ENCODE data around the gene MYO1D.

MYO1D gene

DNA sequence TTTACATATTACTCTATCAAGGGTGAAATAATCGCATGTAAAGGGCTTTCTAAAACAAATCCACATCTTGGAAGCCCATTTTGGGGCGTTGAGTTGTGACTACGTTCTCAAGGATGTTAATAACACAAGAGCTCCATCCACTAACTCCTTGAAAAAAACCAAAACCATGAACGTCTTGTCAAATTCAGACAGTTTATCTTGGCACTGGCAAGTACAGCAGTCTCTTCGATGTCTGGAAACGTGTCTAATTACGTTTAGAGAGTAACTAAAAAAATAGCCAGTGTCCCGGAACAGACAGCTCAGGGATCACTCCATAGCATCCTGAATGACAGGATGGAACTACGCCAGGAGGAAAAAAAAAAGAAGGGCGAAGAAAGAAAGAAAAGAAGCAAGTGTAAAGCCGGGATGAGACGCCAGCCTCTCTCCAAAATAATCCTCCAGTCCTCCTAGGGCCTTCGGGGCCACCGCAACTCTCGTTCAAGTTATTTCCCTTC lies 954 bp downstream of the MYO1D start:
- H3K4me1 Mint-ChIP-seq: peaks cover 19% of the 10 kb centered on the region
- ATAC-seq (no peak), DNase-seq (ENCODE audit: low spot score in 2 of 2) (no peak)
- peak overlapping the region; percentile 86 for H3K4me3 Mint-ChIP-seq
- H3K27ac Mint-ChIP-seq: peak overlapping the region; percentile 55
- no peaks in the 10 kb centered on the region for H3K9me3 Mint-ChIP-seq
- H3K36me3 Mint-ChIP-seq: peaks cover 6% of the 10 kb centered on the region

DNA sequence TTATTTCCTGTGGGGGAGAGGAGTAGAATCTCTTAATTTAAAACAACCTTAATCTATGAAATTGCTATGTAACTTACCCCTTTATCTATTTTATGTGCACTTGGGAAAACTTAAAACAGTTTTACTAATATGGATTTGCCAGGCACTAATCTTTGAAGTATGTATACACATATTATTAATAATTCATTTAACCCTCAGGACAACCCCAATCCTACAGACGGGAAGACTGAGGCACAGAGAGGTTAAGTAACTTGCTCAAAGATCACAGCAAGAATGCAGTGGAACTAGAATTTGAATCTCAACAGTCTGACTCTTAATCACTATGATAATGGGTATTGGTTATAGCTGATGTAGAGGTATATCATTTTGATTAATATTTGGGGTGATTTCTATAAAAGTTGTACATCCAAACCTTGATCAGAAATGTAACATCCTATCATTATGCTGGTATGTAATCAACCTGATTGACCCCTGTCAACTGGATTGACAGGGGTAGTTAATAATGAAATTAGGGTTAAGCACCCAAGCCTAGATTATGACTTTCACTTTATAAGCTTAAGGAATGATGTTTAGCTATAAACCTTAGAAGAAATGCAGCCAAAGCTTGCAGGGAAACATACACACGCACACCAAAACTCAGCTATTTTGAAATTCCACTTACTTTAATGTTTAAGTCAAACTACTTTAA lies 1.6 kb downstream of the MYO1D start:
- no peak for ATAC-seq
- Mint-ChIP-seq H3K9me3 (no peaks in the 10 kb centered on the region), H3K36me3 (peaks cover 6% of the 10 kb centered on the region), H3K27ac (peak overlapping the region; percentile 55), H3K4me1 (peaks cover 14% of the 10 kb centered on the region), H3K4me3 (peak overlapping the region; percentile 86)
- no peak for DNase-seq (ENCODE audit: low spot score in 2 of 2)

DNA sequence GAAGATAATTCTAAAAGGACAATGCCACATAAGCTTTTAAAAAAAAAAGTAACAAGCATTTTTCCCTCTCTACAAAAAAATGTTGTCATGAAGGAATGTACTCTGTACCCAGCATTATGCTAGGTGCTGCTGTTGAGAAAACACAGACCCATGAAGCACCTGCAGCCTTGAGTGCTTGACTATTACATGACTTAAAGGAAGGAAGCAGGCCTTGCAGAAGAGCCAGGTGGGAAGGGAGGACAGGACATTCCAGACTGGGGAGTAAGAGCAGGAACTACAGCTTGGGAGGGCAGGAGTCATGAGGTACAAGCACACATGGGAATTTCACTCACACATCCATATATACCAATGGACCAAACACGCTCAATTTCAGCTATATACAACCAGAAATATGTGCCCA lies 3.8 kb downstream of the MYO1D start:
- Mint-ChIP-seq H3K4me3 (no peak overlapping the region), H3K9me3 (no peaks in the 10 kb centered on the region), H3K4me1 (peaks cover 8% of the 10 kb centered on the region), H3K27ac (no peak overlapping the region), H3K36me3 (peaks cover 6% of the 10 kb centered on the region)
- ATAC-seq (no peak), DNase-seq (ENCODE audit: low spot score in 2 of 2) (no peak)

DNA sequence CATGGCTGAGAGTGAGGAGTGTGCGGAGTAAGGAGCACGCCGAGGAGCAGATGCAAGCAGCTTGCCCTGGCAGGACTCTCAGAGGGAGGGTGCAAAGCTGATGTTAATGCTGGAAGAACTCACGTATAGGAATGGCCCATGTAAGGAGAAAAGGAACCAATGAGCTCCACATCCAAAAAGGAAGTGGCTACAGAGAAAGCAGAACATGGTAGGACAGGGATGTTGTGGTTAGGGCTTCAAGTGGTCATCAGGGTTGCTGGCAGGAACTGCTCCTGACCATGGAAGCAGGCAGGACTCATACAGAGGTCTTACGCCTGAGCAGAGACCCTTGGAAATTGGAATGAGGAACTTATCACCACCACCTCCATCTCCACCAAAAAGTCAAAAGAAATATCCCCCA lies 5.2 kb downstream of the MYO1D start:
- no peak for ATAC-seq
- H3K27ac Mint-ChIP-seq: no peak overlapping the region

DNA sequence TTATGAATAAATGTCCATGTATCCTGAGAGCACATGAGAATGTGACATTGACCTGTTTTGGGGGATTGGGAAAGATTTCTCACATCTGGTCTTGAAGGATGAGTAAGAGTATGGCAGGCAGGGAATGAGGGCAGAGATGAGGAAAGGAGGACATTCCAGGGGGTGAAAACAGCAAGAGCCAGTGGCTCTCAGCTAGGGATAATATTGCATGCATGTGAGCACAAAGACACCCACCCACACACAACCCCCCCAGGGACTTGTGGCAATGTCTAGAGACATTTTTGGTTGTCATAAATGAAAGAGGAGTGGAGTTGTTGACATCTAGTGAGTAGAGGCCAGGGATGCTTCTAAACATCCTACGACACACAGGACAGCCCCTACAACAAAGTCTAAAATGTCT lies 6.0 kb downstream of the MYO1D start:
- DNase-seq (ENCODE audit: low spot score in 2 of 2): no peak
- H3K36me3 Mint-ChIP-seq: peaks cover 2% of the 10 kb centered on the region
- H3K4me3 Mint-ChIP-seq: no peak overlapping the region
- no peak overlapping the region for H3K27ac Mint-ChIP-seq
- no peaks in the 10 kb centered on the region for H3K9me3 Mint-ChIP-seq
- ATAC-seq: no peak
- H3K4me1 Mint-ChIP-seq: peaks cover 3% of the 10 kb centered on the region

More for the DNA sequence above, 5.2 kb downstream of the MYO1D start:
- H3K36me3 Mint-ChIP-seq: peaks cover 6% of the 10 kb centered on the region
- H3K9me3 Mint-ChIP-seq: no peaks in the 10 kb centered on the region
- DNase-seq (ENCODE audit: low spot score in 2 of 2): no peak
- no peak overlapping the region for H3K4me3 Mint-ChIP-seq
- H3K4me1 Mint-ChIP-seq: peaks cover 6% of the 10 kb centered on the region

DNA sequence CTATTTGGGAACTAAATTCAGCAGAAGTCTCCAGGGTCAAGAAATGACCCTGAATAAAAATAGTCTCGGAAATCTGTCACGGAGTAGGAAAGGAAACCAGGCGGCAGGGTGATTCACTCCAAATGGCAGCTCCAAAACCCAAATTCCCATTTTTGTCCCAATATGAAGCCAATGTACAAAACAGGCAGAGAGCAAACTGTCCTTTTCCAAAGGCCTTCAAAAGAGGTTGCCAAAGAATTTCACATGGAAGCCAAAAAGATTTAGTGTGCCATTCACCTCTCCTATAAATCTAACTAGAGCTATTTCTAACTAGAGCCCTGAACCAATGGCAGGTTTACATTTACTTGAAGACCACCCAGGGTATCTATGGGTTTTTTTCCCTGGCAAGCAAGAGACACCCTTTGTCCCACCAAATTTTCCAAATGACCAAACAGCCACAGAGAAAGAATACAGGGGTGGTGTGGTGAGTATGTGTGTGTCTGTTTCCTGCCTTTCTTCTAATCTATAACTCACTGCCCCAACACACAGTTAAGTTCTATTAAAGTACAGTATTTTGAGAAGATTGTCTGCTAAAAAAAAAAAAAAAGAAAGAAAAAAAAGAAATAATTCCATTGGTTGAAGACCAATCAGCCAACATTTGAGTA lies 6.8 kb downstream of the MYO1D start:
- H3K36me3 Mint-ChIP-seq: no peaks in the 10 kb centered on the region
- ATAC-seq: no peak
- H3K4me1 Mint-ChIP-seq: no peaks in the 10 kb centered on the region
- no peaks in the 10 kb centered on the region for H3K9me3 Mint-ChIP-seq
- no peak overlapping the region for H3K27ac Mint-ChIP-seq
- no peak for DNase-seq (ENCODE audit: low spot score in 2 of 2)
- H3K4me3 Mint-ChIP-seq: no peak overlapping the region

DNA sequence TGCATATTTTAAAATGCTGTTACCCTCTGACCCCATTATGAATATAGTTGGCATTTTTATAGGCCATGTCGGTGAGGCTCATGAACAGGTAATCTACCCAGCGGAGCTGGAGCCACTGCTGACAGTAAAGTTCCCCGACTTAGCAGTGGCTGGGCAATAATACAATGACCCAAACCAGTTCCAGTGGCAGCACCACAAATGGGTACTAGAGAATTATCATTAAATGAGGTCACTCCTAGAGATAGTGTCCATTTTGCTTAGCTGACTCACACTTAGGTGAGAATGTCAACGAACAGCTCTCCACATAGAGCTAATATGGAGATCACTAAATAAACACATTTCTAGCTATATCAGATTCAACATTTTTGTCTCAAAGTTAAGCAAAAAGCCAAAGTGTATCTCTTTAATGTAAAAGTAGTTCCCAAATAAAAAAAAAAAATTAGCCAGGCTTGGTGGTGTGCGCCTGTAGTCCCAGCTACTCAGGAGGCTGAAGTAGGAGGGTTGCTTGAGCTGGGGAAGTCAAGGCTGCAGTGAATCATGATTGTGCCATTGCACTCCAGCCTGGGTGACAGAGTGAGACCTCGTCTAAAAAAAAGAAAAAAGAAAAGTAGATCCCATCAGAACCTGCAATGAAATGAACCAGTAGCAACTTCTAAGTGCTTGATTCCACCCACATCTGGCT lies 7.4 kb downstream of the MYO1D start:
- ATAC-seq: no peak
- no peak overlapping the region for H3K4me3 Mint-ChIP-seq
- no peak for DNase-seq (ENCODE audit: low spot score in 2 of 2)
- H3K27ac Mint-ChIP-seq: no peak overlapping the region
- H3K4me1 Mint-ChIP-seq: no peaks in the 10 kb centered on the region
- H3K36me3 Mint-ChIP-seq: no peaks in the 10 kb centered on the region
- no peaks in the 10 kb centered on the region for H3K9me3 Mint-ChIP-seq

DNA sequence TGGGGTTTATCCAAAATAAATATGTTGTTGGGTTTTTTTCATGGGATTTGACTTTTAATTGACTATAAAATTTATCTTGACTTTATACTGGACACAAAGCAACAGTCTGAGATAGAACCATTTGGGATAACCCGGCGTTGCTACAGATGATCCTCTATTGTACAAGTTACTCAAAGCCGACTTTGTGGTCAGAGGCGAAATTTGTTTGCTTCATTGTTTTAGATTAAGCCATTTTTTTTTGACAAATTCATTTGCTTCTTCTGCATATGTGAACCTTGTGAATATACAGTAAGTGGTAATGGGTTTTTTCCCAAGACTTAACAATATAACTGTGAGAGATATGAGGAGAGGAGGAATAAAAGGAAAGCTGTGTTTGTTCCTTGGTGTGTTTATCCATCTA lies 11.8 kb downstream of the MYO1D start:
- ATAC-seq (no peak), DNase-seq (ENCODE audit: low spot score in 2 of 2) (no peak)
- no peak overlapping the region for H3K27ac Mint-ChIP-seq
- H3K4me3 Mint-ChIP-seq: no peak overlapping the region
- H3K36me3 Mint-ChIP-seq: no peaks in the 10 kb centered on the region
- no peaks in the 10 kb centered on the region for H3K9me3 Mint-ChIP-seq
- H3K4me1 Mint-ChIP-seq: peaks cover 10% of the 10 kb centered on the region

DNA sequence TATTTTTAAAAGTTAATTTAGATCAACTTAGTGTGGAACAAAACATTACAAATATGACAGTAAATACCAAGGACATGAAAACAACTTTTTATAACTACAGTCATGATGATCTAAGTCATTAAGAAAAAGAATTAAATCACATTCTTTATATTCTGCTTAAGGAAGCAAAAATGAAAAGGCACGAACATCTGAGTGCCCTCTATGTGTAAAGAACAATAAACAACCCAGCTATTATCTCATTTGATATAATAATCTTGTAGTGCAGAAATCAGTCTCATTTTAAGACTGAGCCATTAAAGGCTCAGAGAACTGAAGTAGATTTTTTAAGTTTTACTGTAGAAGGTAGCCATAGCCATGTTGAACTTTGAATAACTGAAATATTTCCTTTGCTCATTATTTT lies 13.4 kb downstream of the MYO1D start:
- Mint-ChIP-seq H3K36me3 (no peaks in the 10 kb centered on the region), H3K9me3 (no peaks in the 10 kb centered on the region), H3K4me3 (no peak overlapping the region), H3K27ac (no peak overlapping the region), H3K4me1 (peaks cover 19% of the 10 kb centered on the region)
- DNase-seq (ENCODE audit: low spot score in 2 of 2) (no peak), ATAC-seq (no peak)

DNA sequence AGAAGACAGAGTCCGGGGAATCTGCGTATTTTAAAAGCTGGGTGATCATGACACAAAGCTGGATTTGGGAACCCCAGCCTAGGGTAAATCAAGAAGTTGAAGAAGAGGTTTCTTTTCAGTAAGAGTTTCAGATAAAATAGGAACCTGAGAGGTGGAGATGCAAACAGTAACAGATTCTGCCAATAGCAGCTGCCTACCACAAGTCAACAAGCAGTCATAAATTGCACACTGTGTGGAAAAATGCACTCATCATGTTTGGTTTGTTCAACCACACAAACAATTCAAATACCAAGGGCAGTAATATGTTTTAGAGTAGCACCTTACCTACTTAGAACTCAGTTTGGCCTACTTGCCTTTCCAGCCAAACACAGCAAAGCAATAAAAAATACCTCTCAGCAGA lies 14.0 kb downstream of the MYO1D start:
- H3K36me3 Mint-ChIP-seq: no peaks in the 10 kb centered on the region
- no peak for DNase-seq (ENCODE audit: low spot score in 2 of 2)
- H3K4me3 Mint-ChIP-seq: no peak overlapping the region
- peak; percentile 40 for ATAC-seq
- no peaks in the 10 kb centered on the region for H3K9me3 Mint-ChIP-seq
- H3K27ac Mint-ChIP-seq: no peak overlapping the region
- peaks cover 19% of the 10 kb centered on the region for H3K4me1 Mint-ChIP-seq

DNA sequence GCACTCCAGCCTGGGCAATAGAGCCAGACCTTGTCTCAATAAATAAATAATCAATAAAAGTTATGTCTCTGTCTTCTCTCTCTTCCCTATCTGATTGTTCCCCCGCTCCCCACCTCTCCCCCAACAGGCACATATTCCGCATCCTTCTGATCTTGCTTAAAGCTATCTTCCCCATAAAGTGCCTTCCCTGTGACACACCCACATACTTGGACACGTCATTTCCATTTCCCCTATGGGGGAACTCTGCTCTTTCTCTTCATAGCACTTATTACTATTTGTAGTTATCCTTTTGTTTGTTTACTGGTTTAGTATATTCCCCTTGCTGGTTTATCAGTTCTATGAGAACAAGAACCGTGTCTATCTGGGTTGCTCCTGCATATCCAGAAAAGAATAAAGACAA lies 14.9 kb downstream of the MYO1D start:
- ATAC-seq (no peak), DNase-seq (ENCODE audit: low spot score in 2 of 2) (no peak)
- Mint-ChIP-seq H3K4me1 (peaks cover 19% of the 10 kb centered on the region), H3K4me3 (no peak overlapping the region), H3K36me3 (no peaks in the 10 kb centered on the region), H3K9me3 (no peaks in the 10 kb centered on the region), H3K27ac (no peak overlapping the region)

DNA sequence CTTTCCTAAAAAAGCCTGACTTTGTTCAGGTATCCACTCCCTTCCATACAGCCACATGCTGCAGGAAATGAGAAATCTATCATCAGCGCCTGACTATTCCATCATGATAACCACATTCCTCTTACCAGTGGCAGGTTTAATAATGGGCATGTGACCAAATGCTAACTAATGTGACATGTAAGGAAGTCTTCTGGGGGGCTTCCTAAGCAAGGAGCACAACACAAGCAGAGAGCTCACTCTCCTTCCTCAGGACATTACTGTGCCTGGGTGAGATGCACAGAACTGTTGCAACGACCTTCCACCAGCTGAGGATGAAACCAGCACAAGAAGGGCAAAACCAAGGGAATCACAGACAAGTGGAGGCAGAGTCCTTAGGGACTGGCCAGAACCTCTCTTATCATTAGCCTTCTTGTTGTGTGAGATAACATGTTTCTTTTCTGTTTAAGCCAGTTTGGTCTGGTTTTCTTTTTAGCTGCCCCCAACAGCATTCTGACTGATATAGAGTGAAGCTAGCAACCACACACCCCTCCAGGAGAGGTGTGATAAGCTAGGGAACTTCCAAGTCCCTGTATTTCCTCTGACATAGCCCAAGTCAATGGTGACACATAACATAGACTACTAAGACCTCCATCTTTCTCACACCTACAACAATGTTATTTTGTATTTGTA lies 16.9 kb downstream of the MYO1D start:
- Mint-ChIP-seq H3K4me1 (peaks cover 19% of the 10 kb centered on the region), H3K4me3 (no peak overlapping the region), H3K27ac (peak overlapping the region; percentile 36), H3K9me3 (no peaks in the 10 kb centered on the region), H3K36me3 (no peaks in the 10 kb centered on the region)
- ATAC-seq (peak; percentile 100), DNase-seq (ENCODE audit: low spot score in 2 of 2) (no peak)

DNA sequence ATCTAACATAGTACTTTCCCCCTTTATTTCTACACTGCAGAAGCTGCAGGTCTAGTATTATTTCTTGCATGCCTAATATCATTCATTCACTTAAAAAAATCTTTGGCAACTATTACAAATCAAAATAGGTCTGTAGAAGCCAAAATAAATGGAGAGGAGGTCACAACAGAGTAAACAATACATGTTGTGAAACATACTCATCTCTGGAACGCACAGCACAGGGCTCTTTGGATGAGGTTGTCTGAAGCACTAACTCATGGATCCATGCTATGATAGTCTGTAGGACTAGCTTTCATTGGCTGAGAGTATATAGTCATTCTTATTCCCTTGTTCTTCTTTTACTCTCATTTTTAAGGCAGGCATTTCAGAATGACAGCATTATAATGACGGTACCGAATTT lies 21.3 kb downstream of the MYO1D start:
- Mint-ChIP-seq H3K4me1 (peaks cover 14% of the 10 kb centered on the region), H3K4me3 (no peak overlapping the region), H3K9me3 (no peaks in the 10 kb centered on the region), H3K36me3 (no peaks in the 10 kb centered on the region), H3K27ac (no peak overlapping the region)
- no peak for DNase-seq (ENCODE audit: low spot score in 2 of 2)
- no peak for ATAC-seq

DNA sequence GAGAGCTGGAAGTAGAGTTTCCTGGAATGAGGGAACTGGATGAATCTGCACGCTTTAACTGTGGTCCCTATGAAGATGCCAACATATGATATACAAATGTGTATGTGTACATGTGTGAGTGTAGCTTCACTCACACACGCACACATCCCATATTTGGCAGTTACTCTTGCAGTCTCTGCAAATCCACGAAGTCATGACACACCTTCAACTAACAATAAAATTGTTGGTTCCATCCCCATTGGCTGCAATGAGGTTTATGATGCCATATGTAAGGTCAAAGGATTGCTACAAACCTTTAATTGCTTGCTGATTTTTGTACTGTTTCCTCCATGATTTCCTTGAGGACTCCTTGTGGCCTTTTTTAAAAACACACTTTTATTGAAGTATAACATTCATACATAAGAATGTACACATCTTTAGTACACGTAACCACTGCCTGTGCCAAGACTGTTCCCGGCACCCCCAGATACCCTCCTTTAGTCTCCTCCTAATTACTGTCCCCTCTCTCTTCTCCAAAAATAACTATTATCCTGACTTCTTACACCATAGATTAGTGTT lies 22.0 kb downstream of the MYO1D start:
- H3K4me3 Mint-ChIP-seq: no peak overlapping the region
- H3K4me1 Mint-ChIP-seq: peaks cover 7% of the 10 kb centered on the region
- DNase-seq (ENCODE audit: low spot score in 2 of 2): no peak
- no peak for ATAC-seq
- H3K9me3 Mint-ChIP-seq: no peaks in the 10 kb centered on the region
- no peak overlapping the region for H3K27ac Mint-ChIP-seq
- H3K36me3 Mint-ChIP-seq: no peaks in the 10 kb centered on the region

DNA sequence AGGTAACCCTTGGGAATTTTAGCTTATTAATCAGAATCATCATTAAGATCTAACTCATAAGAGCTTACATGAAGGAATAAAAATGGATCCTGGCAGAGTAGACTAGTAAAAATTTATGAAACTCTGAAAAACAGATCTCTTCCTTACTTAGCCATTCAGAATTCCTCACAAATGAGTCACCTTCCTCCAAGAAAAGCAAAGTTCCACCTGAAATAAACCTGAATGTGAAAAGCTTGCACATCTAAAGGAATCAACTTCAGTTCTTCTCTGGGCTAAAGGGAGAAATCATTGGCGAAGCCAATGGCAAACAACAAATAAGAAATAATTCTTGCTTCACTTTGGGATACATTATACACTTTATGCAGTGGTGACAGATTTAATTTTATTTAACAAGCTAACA lies 22.7 kb downstream of the MYO1D start:
- H3K4me3 Mint-ChIP-seq: no peak overlapping the region
- no peak overlapping the region for H3K27ac Mint-ChIP-seq
- no peaks in the 10 kb centered on the region for H3K36me3 Mint-ChIP-seq
- ATAC-seq (no peak), DNase-seq (ENCODE audit: low spot score in 2 of 2) (no peak)
- H3K9me3 Mint-ChIP-seq: no peaks in the 10 kb centered on the region
- no peaks in the 10 kb centered on the region for H3K4me1 Mint-ChIP-seq

Measured in stimulated activated effector memory CD8-positive, alpha-beta T cell treated with anti-CD3 and anti-CD28 coated beads, Interleukin-12 subunit alpha, Interleukin-12 subunit beta, amount 100 ng/mL, for 72 hours (primary cell).